ENCODE results near the gene C19orf47. TPM values are rescaled to one million over a fixed set of nuclear protein-coding genes. Genes with fewer than 3 reads are reported as not detected.

Gene C19orf47
- total RNA-seq, 1 donor from 2014 or later = 10.6 TPM

GRCh38 chr19:40378509-40378908 is 30.3 kb upstream of the C19orf47 start:
- Mint-ChIP-seq H3K36me3 (peaks cover 12% of the 10 kb centered on the region), H3K27ac (no peak overlapping the region), H3K4me1 (peaks cover 3% of the 10 kb centered on the region), H3K9me3 (no peaks in the 10 kb centered on the region), H3K27me3 (ENCODE audit: insufficient read depth, low read depth) (peaks cover 2% of the 10 kb centered on the region), H3K4me3 (no peak overlapping the region)
- no peak overlapping the region for H3K9ac ChIP-seq
- H3K27ac ChIP-seq = no peak overlapping the region
- H3F3A ChIP-seq (ENCODE audit: low read depth) = no peaks in the 10 kb centered on the region
- H3K4me1 ChIP-seq = no peaks in the 10 kb centered on the region
- no peaks in the 10 kb centered on the region for H3K9me3 ChIP-seq (ENCODE audit: low read depth)
- TF ChIP-seq EZH2 (IDR thresholded peaks at IDR 0.05) (no peak), EZH2phosphoT487 (IDR thresholded peaks at IDR 0.05) (no peak)
- no peaks in the 10 kb centered on the region for H3K79me2 ChIP-seq (ENCODE audit: low read depth)
- H3K27me3 ChIP-seq = no peaks in the 10 kb centered on the region
- H2AFZ ChIP-seq (replicated peaks) = no peak overlapping the region
- no peaks in the 10 kb centered on the region for H3K36me3 ChIP-seq
- H3K4me2 ChIP-seq = no peak overlapping the region
- H4K20me1 ChIP-seq (ENCODE audit: low read depth) = no peaks in the 10 kb centered on the region
- DNase-seq (ENCODE audit: low spot score) = no peak
- H3K4me3 ChIP-seq = no peak overlapping the region

DNA sequence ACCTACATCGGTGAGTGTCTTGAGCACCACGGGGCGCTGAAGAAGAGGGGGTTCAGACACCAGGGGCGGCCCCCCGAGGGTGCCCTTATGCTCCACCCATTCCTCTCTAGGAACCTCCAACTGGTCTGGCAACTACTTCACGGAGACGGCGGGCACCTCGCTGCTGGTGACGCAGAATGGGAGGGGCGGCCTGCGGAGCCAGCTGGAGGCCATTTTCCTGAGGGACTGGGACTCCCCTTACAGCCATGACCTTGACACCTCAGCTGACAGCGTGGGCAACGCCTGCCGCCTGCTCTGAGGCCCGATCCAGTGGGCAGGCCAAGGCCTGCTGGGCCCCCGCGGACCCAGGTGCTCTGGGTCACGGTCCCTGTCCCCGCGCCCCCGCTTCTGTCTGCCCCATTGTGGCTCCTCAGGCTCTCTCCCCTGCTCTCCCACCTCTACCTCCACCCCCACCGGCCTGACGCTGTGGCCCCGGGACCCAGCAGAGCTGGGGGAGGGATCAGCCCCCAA is 29.7 kb upstream of the C19orf47 start:
- no peak for DNase-seq (ENCODE audit: low spot score)
- H3K36me3 Mint-ChIP-seq = peaks cover 12% of the 10 kb centered on the region
- peaks cover 3% of the 10 kb centered on the region for H3K4me1 Mint-ChIP-seq
- no peaks in the 10 kb centered on the region for H3K36me3 ChIP-seq
- TF ChIP-seq CTCF (IDR thresholded peaks at IDR 0.05) (no peak), EZH2 (IDR thresholded peaks at IDR 0.05) (no peak), EZH2phosphoT487 (IDR thresholded peaks at IDR 0.05) (no peak)
- no peak overlapping the region for H3K4me2 ChIP-seq
- no peak overlapping the region for H3K27ac ChIP-seq
- H3K4me3 ChIP-seq = no peak overlapping the region
- H3K9ac ChIP-seq = no peak overlapping the region
- no peaks in the 10 kb centered on the region for H3K9me3 ChIP-seq (ENCODE audit: low read depth)
- H3K9me3 Mint-ChIP-seq = no peaks in the 10 kb centered on the region
- H3F3A ChIP-seq (ENCODE audit: low read depth) = no peaks in the 10 kb centered on the region
- H2AFZ ChIP-seq (replicated peaks) = no peak overlapping the region
- H3K4me1 ChIP-seq = no peaks in the 10 kb centered on the region
- H3K79me2 ChIP-seq (ENCODE audit: low read depth) = no peaks in the 10 kb centered on the region
- H3K27me3 ChIP-seq = no peaks in the 10 kb centered on the region
- H4K20me1 ChIP-seq (ENCODE audit: low read depth) = no peaks in the 10 kb centered on the region
- H3K27ac Mint-ChIP-seq = no peak overlapping the region
- H3K27me3 Mint-ChIP-seq (ENCODE audit: insufficient read depth, low read depth) = peaks cover 2% of the 10 kb centered on the region
- H3K4me3 Mint-ChIP-seq = no peak overlapping the region

- Histone ChIP-seq H3K9me3 (ENCODE audit: low read depth) (no peaks in the 10 kb centered on the region), H3K27ac (no peak overlapping the region), H3K9ac (no peak overlapping the region), H3K4me1 (no peaks in the 10 kb centered on the region), H3K27me3 (no peaks in the 10 kb centered on the region), H4K20me1 (ENCODE audit: low read depth) (no peaks in the 10 kb centered on the region), H3K36me3 (no peaks in the 10 kb centered on the region), H3K79me2 (ENCODE audit: low read depth) (no peaks in the 10 kb centered on the region), H3K4me3 (no peak overlapping the region), H2AFZ (replicated peaks) (no peak overlapping the region), H3F3A (ENCODE audit: low read depth) (no peaks in the 10 kb centered on the region), H3K4me2 (no peak overlapping the region)
- no peak overlapping the region for H3K27ac Mint-ChIP-seq
- peaks cover 14% of the 10 kb centered on the region for H3K36me3 Mint-ChIP-seq
- no peaks in the 10 kb centered on the region for H3K9me3 Mint-ChIP-seq
- H3K4me3 Mint-ChIP-seq = no peak overlapping the region
- DNase-seq (ENCODE audit: low spot score) = no peak
- no peaks in the 10 kb centered on the region for H3K4me1 Mint-ChIP-seq
- H3K27me3 Mint-ChIP-seq (ENCODE audit: insufficient read depth, low read depth) = peaks cover 2% of the 10 kb centered on the region
- TF ChIP-seq EZH2 (IDR thresholded peaks at IDR 0.05) (no peak), CTCF (IDR thresholded peaks at IDR 0.05) (no peak), EZH2phosphoT487 (IDR thresholded peaks at IDR 0.05) (no peak)
These were observed 28.2 kb upstream of the C19orf47 start for GRCh38 chr19:40376286-40376862.

- no peaks in the 10 kb centered on the region for H3K9me3 Mint-ChIP-seq
- H3K4me1 Mint-ChIP-seq = no peaks in the 10 kb centered on the region
- H3K27ac Mint-ChIP-seq = no peak overlapping the region
- peaks cover 4% of the 10 kb centered on the region for H3K27me3 Mint-ChIP-seq (ENCODE audit: insufficient read depth, low read depth)
- Histone ChIP-seq H3K4me2 (no peak overlapping the region), H4K20me1 (ENCODE audit: low read depth) (no peaks in the 10 kb centered on the region), H2AFZ (replicated peaks) (no peak overlapping the region), H3K4me3 (no peak overlapping the region), H3K9ac (no peak overlapping the region), H3K4me1 (no peaks in the 10 kb centered on the region), H3K36me3 (no peaks in the 10 kb centered on the region), H3K9me3 (ENCODE audit: low read depth) (no peaks in the 10 kb centered on the region), H3K27ac (no peak overlapping the region), H3F3A (ENCODE audit: low read depth) (no peaks in the 10 kb centered on the region), H3K79me2 (ENCODE audit: low read depth) (no peaks in the 10 kb centered on the region), H3K27me3 (no peaks in the 10 kb centered on the region)
- TF ChIP-seq EZH2phosphoT487 (IDR thresholded peaks at IDR 0.05) (no peak), CTCF (IDR thresholded peaks at IDR 0.05) (no peak), EZH2 (IDR thresholded peaks at IDR 0.05) (no peak)
- H3K36me3 Mint-ChIP-seq = peaks cover 19% of the 10 kb centered on the region
- H3K4me3 Mint-ChIP-seq = no peak overlapping the region
- DNase-seq (ENCODE audit: low spot score) = no peak
These were observed 25.9 kb upstream of the C19orf47 start for GRCh38 chr19:40374084-40374483.

Data from neural progenitor cell (in vitro differentiated cells).